Superior temporal gyrus (tissue), 1 donor: ENCODE results near the gene TTLL11.

Experiments
- DNase-seq: peaks from one replicate; pipeline ENCODE4 v3.0.0-alpha.2; 2016; ENCODE audit errors: extremely low spot score

Gene TTLL11

DNA sequence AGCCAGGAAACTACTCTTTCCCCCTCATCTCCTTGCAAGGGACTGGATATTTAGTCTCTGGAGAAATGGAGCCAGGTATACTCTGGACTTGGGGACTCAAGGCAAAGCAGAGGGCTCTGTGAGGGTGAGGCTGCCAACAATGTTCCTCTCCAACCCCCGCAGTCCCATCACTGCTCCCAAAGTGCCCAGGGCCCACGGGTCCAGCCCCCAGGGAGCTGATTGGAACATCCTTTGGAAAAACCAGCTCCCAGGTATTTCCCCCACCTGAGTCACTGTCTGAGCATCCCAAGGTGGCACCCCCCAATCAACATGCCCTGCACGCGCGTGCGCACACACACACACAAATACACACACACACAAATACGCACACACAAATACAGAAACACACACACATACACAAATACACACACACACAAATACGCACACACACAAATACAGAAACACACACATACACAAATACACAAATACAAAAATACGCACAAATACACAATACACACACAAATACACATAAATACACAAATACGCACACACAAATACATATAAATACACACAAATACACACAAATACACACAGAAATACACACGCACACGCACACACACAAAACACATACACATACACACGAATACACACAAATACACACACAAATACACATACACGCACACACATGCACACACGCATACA is 304.3 kb downstream of the TTLL11 start:
- no peak for DNase-seq

DNA sequence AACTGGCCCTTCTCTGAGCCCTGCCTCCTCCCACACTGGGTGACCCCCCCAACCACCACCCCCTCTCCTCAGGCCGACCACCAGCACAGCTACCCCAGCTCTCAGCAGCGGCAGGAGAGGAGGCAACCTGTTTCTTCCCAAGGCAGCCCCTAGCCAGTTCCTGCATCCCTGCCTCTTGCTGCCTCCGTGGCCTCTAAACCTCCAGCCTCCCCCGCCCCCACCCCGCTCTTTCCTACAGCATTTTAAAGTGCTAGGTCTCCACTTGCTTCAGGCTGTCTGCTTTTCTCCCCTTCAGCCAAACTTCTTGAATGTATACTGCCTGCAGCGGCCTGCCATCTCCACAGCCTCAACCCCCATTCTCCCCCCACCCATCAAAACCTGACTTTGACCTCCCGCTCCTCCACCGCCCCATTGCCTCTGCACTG is 306.1 kb downstream of the TTLL11 start:
- no peak for DNase-seq

DNA sequence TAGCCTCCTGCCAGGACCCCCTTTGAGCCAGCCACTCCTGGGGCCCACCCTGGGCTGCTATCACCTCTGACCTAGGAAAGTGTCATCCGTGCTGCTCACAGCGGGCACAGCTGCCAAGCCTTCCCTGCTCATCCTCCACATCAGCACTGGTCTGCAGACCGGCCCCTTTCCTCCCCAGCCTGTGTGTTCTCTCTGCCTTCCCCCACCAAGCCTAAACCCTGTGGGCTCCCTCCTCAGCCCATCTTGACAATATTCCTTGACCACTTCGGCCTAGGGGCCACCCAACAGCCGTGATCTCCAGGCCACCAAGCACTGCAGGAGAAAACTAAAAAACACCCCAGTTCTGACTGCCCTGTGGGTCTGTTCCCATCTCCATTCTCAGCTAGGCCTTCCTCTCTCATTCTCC is 306.6 kb downstream of the TTLL11 start:
- DNase-seq = no peak

DNA sequence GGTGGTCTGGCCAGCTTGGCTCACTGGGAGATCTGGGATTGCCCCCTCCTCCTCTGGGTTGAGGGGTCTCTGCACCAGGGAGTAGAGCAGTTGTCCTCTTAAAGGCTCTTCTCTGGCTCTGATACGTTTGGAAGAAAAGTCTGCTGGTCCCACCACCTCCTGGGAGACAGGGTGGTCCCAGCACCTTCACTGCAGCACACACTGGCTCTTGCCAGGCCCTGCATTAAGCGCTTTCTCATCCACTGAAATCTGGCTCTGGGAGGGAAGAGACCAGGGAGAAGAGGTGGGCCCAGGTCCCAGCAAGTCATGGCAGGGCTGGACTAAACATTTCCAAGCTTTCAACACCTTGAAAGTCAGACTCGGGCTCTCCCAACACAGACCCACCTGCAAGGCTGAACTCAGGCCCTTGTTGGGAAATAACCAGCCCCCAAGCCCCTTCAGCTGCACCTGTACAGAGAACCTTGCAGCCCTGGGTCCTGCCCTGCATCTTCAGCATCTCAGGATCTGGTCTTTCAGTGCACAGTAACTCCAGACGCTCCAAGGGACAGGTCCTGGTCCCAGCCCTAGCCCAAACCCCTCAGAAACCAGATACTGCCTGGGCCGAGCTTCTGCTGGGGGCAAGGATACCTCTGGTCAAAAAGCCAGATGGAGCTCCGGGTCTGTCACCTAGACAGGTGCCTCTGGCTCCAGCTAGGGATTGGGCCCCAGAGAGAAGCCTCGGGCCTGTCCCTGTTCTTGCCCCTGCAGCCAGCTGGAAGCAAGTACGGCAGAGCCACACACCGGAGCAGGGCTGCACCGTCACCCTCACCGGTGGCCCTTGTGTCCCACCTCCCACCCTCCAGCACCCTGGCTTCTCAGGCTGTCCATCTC is 307.2 kb downstream of the TTLL11 start:
- no peak for DNase-seq

DNA sequence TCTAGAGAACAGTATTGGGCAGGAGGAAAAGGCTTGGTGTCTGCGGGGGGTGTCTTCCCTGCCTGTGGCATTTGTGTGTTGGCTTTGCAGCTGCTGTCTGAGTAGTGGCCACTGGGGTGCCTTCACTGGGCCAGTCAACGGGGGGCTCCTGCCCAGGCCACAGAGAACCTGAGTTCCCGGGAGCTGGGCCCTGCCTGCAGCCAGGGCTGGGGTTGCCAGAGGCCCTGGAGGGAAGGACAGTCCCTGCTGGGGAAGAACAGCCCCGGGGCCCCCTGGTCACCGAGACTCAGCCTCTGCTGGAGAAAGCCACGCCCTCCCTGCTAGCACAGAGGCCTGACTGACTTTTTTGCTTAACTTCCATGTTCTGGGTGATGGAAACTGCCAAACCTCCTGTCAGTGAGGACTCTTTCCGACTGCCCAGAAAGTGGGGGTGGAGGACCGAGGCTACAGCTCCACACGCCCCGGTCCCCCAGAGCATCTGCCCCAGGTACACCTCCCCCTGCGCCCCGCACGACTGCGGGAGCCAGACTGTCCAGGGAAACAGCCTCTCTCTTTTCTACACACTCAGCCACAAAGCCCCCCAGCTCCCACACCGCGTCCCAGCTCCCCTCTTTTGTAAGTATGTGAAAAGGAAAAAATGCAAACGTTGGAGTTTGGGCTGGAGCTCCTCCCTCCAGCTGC is 308.2 kb downstream of the TTLL11 start:
- DNase-seq = no peak

DNA sequence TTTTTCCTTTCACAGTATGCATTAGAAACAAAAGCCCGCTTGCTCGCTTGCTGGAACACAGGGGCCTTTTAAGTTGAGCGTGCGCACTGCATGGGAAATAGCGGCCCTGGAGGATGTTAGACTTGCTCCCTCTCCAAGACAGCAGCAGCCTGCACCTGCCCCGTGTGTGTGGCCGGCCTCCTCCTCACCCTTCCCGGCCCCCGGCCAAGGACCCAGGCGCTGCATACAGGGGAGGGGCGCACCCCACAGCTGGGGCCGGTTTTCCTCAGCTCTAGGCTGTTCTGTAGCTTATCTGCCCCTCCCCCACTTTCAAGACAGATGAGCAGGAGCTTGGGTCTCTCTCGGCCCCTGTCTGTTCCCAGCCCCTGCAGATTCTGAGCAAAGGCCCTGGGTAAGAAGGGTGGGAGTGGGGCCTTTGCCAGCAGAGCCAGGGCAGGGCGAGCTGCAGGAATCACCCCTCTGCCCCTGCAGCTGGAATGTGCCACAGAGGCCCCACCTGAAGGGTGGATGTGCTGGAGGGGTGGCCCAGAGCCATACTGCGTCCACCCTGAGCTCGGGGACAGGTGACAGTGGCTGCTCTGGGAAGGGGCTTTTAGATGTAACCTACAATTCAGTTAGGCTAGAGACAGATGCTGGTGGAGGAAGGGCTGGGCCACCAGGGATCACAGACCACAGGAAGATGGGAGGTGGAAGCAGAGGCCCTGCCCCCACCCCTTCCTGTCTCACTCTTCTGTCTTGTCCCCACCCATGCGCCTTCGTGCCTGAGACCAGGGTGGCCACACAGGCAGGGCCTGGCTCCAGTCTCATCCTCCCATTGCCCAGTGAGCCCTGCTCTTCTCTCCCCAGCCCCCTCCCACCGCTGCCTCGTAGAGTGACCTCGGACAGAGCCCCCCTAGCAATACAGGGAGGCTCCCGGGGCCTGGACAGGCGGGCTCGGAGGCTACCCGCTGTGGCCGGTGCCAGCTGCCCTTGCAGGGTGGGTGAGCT is 309.3 kb downstream of the TTLL11 start:
- DNase-seq = no peak

DNA sequence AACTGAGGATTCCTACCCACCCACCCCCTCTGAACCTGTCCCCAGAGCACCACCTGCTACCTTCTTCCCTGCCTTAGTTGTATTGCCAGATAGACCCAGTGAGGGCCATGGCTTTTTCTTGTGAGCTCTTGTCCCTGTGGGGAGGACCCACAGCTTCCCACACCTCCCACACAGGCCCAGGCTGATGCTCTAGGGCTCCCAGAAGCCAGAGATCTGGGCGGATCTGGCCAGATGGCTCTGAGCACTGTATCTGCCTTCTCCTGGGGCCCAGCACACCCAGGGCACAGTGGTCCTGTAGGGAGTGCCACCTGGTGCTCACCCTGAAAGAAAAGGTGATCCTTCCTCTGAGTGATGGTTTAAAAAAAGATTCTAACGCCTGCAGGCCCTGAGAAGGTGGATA is 310.0 kb downstream of the TTLL11 start:
- peak; percentile 42 for DNase-seq

DNA sequence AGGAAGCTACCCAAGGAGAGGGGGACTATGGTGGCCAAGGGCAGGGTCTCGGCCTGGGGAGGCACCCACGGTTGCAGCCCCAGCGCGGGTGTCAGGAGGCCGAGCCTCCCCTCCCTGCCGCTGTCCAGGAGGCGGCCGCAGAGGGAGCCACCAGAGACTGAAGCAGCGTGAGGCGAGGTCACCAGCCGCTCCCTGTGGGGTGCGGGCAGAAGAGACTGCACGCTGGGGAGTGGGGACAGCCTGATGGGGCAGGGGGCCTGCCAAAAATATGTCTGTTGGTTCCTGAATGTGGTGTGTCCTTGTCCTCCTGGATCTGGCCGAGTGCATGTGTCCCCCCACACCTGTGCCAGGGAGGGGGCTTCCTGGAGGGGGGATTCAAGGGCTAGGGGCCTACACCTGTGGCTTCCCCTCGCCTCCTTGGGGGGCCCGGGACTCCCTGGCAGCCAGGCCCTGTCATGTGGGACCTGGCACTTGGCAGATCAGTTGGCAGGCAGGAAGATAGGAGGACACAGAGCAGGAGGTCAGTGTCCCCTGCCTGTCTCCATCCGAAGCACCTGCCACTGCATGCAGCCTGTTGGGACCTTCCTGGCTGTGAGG is 310.5 kb downstream of the TTLL11 start:
- DNase-seq = no peak

DNA sequence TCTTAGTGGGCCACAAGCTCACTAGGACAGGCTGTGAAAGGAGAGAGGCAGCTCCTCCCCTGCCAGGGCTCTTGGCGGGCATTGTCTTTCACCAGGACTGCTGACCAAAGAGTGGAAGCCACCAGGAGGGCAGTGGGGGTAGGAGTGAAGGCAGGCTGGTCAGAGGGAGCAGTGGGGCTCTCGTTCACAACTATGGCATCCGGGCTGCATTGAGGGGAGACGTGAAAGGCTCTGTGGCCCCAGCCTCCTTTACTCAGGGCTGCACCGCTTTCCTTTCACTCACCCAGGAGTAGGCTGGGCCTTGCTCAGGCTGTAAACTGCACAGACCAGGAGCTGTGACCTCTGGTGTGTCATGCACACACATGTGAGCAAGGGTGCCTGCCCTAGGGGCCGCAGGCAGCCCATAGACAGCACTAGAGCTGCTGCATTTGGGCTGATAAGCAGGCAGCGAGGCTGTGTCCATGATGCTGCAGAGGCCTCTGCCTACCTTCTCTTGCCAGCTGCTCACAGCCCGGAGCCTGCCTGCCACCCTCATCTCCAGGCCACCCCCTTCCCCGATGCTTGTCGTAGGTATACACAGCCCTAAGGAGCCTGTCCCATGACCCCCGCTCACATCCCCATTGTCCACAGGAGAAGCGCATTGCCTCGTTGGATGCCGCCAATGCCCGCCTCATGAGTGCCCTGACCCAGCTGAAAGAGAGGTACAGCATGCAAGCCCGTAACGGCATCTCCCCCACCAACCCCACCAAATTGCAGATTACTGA is 311.2 kb downstream of the TTLL11 start:
- DNase-seq = no peak

DNA sequence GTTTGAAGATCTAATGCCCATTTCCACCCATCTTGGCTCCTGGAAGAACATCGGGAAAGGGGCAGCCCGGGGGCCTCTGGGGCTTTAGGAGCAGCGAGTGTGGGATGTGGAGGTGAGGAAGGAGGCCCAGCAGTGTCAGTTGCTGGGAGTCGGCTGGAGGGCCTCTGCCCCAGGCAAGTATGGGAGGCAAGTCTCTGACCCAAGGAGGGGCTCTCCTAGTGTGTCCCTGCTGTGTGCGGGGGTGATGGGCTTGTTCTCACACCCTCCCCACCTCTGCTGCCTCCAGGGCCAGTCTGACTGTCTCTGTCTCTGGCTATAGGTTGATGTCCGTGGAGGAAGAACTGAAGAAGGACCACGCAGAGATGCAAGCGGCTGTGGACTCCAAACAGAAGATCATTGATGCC is 312.0 kb downstream of the TTLL11 start:
- DNase-seq = no peak

DNA sequence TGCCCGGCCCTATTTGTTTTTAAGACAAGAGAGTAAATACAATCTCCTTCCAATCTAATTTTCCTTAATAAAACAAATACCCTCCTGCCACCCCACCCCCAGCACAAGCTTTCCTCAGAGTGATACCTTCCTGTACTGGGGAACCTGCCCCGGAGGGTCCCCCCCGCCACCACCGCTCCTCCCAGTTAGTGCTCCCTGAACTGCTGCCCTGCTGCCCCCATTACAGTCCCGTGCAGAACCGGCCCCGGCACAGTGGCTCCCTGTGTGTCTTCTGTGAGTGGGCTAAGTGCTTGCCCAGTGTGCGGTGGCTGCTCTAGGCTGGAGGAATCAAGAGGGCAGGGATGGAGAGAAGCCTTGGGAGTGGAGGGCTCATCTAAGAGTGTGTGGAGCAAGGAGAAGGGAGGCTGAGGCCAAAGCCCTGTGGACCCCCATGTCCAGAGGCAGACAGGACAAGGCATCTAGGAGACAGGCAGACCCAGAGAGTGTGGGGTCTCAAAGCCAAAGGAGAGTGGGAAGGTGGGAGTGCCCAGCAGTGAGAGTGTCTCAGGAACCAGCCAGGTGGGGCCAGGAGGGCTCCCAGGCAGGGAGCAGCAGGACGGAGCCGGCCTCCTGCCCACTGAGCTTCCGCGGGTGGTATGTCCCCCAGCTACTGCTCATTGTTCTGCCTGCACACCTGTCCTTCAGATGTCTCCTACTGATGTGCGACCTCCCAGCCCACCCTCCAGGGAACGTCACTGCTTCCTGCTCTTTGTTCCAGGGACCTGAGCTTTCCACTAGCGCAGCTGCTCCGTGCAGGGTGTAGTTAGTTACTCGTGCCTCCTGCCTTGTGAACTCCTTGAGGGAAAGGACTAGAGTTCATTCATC is 312.7 kb downstream of the TTLL11 start:
- DNase-seq = no peak

DNA sequence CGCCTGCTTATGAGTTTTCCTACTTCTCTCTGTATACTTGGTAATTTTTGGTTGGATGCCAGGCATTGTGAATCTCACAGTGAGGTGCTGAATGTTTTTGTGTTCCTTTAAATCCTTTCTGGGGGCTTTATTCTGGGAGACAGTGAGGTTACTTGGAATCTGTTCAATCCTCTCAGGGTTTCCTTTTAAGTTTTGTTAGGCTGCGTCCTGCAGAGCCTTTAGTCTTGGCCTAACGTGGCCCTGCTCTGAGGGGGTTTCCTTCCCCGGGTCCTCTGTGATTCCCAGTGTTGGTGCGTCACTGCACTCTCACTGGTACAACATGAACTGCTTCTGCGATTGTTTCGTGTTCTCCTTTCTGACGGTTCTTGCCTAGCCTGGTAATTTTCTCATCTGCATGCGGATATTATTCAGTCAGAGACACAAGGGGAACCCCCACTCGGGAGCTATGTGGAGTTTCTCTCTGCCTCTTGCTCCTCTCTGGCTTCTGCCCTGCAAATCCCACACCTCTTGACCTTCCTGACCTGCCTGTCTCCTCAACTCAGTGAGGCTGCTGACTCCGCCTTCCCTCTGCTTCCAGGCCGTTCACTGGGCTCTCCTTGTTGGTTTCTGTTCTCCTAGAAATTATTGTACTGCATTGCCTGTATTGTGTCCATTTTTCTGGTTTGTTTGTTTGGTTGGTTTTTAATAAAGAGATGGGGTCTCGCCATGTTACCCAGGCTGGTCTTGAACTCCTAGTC is 313.6 kb downstream of the TTLL11 start:
- DNase-seq = peak; percentile 57

DNA sequence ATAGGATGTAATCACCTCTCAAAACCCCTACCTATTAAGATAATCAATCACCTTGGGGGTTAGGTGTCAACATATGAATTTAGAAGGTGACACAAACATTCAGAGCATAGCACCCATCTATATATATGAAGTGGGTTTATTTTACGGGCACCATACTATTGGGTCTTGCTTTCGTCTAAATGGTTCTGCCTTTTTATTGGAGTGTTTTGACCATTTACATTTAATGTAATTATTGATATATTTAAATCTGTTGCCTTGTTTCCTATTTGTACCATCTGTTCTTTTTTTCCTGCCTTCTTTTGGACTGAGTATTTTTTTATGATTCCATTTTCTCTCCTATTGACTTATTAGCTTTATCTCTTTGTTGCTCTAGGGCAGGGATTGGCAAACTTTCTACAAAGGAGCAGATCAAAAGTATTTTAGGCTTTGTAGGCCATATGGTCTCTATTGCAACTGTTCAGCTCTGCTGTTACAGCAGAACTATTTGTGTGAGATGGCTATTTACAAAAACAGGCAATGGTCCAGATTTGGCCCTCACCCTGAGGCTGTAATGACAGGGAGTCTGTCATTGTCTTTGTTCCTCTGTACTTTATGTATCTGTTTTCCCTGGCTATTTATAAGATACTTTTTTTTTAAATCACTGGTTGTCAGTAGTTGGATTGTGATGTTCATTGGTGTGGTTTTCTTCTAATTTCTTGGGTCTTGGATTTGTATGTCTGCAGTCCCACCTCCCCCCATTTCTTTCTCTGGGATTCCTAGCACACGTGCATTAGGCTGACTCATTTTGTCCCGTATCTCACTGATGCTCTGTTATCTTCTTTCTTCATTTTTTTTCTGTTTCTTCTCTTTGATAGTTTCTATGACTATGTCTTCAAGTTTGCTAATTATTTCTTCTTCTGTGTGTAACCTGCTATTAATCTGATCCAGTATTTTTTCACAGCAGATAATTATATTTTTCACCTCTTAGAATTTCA is 314.6 kb downstream of the TTLL11 start:
- peak; percentile 66 for DNase-seq

DNA sequence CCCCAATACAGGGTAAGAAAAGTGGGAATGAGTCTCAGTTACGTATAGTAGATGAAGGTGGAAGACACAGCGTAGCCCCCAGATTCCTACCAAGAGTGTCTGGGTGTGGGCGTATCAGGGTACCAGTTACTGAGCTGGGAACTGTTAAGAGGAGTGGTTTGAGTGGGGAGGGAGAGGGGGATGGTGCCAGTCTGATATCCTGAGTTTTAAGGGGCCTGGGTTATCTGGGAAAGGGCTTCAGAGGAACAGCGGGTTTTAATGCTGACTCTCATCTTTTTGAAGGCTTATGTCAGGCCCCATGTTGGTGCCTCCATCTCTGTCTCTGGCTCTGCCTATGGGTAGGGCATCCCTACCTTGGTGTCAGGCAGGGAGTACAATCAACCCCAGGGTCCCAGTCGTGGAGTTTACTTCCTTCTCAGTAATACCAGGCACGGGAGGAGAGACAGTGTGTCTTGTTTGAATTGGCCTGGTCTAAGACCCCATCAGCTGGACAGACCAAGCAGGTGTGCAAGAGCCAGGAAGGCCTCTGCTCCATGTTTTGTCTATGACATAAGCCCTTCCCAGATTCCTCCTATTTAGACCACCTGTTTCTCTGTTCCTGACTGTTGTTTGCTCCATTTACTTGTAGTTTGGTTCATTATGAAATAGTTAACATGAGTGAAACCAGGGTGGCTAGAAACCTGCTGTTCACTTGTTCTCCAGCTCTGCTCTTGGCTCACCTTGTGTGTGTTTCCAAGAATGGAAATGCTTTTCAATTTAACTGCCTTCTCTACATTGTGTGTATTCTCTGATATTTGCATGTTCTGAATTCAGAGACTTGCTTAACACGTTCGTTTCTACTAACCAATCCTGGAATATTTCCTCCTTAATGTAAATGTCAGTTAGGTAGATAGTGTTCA is 316.1 kb downstream of the TTLL11 start:
- peak; percentile 19 for DNase-seq

DNA sequence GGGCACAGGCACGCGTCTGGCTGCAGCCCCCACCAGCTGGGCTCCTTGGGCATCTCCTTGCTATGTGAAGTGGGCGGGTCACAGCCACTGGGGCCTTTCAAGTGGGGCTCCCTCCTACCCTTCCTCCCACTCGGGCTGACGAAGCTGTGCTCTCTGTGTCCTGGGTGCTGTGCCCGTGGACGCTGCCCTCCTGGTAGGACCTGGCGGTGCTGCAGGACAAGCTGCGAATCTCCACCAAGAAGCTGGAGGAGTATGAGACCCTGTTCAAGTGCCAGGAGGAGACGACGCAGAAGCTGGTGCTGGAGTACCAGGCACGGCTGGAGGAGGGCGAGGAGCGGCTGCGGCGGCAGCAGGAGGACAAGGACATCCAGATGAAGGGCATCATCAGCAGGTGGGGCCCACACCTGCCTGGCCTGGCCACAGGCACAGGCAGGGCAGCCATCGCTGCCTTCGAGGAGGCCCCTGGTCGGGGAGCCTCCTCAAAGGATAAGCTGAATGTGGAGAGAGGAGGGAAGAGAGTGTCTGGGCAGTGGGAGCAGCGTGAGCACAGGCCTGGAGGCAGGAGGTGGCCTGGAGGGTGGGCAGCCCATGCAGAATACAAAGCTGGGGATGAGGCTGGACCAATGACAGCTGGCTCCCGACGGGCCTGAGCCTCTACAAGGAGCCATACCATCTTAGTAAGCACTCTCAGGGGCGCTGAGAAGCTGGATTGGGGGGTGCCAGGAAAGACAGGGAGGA is 316.9 kb downstream of the TTLL11 start:
- no peak for DNase-seq
